GM12872 (cell line): Measurements from ENCODE around the gene TOB1.

ENCODE experiments used
- TF ChIP-seq, protein P1 (sequence below): IDR thresholded peaks from 3 replicates; pipeline ENCODE4 v1.5.1; 2011; ENCODE audit warnings: low read depth, mild to moderate bottlenecking, low read length, moderate library complexity; ENCODE audit not compliant: insufficient read depth

TOB1 gene

DNA sequence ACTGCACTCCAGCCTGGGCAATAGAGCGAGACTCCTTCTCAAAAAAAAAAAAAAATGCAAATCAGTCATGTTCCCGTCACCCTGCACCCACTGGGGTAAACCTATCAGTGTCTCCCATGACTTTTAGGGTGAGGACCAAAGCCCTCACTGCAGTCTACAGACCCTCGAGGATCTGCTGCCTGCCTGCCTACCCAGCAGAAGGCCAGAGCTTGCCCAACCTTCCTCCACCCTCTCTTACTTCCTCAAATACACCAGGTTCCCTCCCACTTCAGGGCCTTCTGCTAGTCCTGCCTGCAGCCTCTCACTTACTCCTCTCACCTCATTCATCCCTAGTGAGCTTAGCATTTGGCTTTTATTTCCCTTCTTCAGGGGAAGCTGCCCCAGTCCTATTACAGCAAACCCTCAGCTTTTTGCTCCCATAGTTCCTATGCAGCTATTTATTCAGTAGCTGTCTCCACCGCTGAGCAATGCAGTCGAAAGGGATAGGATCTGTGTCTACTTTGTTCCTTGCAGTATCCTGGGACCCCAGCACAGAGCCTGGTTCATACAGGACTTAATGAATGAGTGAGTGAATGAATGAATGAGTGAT, 17.8 kb upstream of the TOB1 start:
- TF ChIP-seq, protein P1, sequence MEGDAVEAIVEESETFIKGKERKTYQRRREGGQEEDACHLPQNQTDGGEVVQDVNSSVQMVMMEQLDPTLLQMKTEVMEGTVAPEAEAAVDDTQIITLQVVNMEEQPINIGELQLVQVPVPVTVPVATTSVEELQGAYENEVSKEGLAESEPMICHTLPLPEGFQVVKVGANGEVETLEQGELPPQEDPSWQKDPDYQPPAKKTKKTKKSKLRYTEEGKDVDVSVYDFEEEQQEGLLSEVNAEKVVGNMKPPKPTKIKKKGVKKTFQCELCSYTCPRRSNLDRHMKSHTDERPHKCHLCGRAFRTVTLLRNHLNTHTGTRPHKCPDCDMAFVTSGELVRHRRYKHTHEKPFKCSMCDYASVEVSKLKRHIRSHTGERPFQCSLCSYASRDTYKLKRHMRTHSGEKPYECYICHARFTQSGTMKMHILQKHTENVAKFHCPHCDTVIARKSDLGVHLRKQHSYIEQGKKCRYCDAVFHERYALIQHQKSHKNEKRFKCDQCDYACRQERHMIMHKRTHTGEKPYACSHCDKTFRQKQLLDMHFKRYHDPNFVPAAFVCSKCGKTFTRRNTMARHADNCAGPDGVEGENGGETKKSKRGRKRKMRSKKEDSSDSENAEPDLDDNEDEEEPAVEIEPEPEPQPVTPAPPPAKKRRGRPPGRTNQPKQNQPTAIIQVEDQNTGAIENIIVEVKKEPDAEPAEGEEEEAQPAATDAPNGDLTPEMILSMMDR, result no peak

DNA sequence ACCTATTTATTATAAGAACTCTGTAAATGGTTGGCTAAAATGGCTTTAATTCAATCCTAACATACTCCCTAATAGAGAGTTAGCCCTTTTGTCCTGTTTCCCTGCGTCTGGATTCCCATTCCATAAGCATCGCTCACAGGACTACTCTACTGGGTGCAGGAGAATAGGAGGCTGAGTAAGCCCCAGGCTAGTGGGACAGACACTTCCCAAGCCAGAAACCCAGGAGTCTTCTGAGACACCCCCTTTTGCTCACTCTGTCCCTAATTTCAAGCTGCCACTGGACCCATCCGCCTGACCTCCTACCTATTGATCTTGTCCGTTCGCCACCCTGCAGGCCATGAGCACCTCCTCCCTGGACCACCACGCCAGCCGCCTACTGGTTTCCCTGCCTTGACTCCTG, 16.7 kb upstream of the TOB1 start:
- TF ChIP-seq, protein P1, result no peak

DNA sequence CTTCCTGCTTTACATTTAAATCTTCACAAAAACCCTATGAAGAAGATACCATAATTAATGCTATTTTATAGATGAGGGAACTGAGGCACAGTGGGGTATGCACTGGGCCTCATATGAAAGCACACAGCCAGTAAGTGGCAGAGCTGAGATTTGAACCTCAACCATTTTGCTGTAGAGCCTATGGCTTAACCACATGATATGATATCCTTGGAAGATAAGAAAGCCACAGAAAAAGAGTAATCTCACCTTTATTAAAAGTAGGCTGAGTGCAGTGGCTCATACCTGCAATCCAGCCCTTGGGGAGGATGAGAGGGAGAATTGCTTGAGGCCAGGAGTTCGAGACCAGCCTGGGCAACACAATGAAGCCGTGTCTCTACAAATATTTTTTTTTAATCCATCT, 15.0 kb upstream of the TOB1 start:
- TF ChIP-seq, protein P1, result no peak

DNA sequence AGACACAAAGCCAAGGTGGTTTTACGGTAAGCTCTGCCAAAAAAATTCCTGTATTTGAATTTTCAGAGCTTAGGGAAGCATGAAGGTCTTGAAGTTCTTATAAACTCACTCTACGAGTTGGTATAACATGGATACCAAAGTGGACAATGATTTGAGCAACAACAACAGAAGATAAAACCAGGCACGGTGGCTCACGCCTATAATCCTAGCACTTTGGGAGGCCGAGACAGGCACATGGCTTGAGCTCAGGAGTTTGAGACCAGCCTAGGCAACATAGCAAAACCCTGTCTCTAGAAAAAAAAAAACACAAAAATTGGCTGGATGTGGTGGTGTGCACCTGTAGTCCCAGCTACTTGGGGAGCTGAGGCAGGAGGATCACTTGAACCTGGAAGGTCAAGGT, 12.9 kb upstream of the TOB1 start:
- TF ChIP-seq, protein P1, result no peak

DNA sequence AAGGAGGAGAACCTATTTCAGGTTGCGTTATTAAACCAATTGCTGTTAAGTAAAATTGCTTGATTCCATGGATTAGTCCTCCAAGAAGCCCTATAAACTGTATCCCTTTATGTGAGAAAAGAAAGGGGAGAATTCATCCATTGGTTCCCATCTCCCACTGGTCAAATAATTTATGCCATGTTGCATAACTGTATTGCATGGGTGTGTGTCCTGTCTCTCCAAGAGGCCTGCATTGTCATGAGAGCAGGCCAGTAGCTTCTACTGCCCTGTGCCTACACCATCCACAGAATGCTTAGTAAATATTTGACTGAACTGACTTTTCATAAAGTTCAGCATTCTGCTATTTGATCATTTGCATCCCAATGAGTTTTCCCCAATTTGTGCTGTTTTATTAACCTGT, 11.7 kb upstream of the TOB1 start:
- TF ChIP-seq, protein P1, result no peak

DNA sequence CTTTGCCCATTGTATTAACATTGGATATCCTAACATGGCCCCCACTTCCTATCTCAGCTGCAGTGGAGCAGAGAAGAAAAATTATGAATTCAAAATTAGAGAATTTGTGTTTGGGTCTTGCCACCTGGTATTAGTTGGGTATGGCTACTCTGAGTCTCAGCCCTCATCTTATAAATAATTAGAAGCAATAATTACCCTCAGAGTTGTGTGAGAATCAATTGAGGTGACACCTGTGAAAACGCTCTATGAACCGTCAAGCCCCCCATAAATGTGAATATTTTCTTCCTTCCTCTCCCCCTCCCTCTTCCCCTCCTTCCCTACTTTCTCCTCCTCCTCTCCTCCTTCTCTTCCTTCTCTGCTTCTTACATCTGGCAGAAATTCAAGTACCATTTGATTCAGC, 8.9 kb upstream of the TOB1 start:
- TF ChIP-seq, protein P1, result no peak

DNA sequence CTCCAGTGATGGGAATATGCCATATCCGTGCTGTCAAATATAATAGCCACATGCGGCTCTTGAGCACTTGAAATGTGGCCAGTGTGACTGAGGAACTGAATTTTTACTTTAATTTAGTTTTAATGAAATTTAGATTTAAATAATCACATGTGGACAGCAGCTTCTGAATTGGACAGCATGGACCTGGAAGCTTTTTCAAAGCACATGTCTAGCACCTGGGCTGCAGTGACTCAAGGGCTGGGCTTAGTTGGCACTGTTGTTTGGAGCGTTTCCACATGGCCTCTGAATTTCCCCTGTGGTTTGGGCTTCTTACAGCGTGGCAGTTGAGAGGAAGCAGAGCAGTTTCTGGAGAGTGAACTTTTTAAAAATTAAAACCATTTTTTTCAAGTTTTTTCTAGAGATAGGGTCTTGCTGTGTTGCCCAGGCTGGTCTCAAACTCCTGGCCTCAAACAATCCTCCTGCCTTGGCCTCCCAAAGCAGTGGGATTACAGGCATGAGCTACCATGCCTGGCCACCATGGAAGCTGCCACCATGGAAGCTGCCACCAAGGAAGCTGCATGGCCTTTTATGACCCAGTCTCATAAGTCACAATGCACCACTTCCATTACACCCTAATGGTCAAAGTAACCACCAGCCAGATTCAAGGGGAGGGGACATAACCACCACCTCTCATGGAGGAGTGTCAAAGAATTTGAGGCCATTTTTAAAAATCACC, 6.7 kb upstream of the TOB1 start:
- TF ChIP-seq, protein P1, result no peak
